B cell (primary cell): ENCODE data around the gene SLC25A21.

Source experiments
- CTCF ChIP-seq: fragments of 200-600 bp; IDR thresholded peaks from one replicate; pipeline ENCODE4 v1.8.0; 2022; ENCODE audit warnings: antibody characterized with exemption, mild to moderate bottlenecking
- EZH2 ChIP-seq: IDR thresholded peaks from 2 replicates; pipeline ENCODE4 v1.6.1; 2012; ENCODE audit warnings: borderline replicate concordance, low read depth, mild to moderate bottlenecking, moderate library complexity, low read length; ENCODE audit not compliant: insufficient read depth, poor library complexity, severe bottlenecking

GRCh38 chr14:36823651-36824050, 348.8 kb downstream of the SLC25A21 start:
- TF ChIP-seq CTCF (no peak), EZH2 (no peak)
